MCF 10A (cell line): Measurements from ENCODE around the gene NAA25. TPM values are rescaled to one million over a fixed set of nuclear protein-coding genes. Genes with fewer than 3 reads are reported as not detected.
A peak's percentile ranks its signal among the peaks of the same experiment; 100 is the strongest.
"Not testable (repeated sequence)": the region's sequence is repeated elsewhere in the genome, so short reads cannot be mapped to it uniquely, and the experiment has no call there.

Experiments used
- BruUV-seq: library from RNA; stranded (reverse); fragments of 400-500 nt; replicated peaks from 2 replicates; lab custom pipeline; 2021; lab: Mats Ljungman, UMichigan
- CTCF ChIA-PET: fragments of 300-600 bp; sonication (Branson Sonifier 250); formaldehyde crosslinking; extraction: SDS; loops from one replicate; lab custom pipeline; 2021; ENCODE audit warnings: antibody characterized with exemption, inconsistent platforms; lab: Yijun Ruan, JAX
- POLR2A ChIA-PET: fragments of 300-600, 350-650 bp; sonication (Branson Sonifier 250); formaldehyde crosslinking; extraction: SDS; loops from one replicate; lab custom pipeline; 2020; ENCODE audit warnings: antibody characterized with exemption, inconsistent platforms; lab: Yijun Ruan, JAX
- DNase-seq: peaks from one replicate; pipeline ENCODE4 v3.0.0-alpha.2; 2018; ENCODE audit not compliant: unreplicated experiment
- H3K27ac Mint-ChIP-seq: one replicate; pipeline ENCODE4 v1.8.0; 2022; ENCODE audit warnings: mild to moderate bottlenecking, low read depth, mixed read lengths; ENCODE audit not compliant: unreplicated experiment
- H3K27me3 Mint-ChIP-seq: one replicate; pipeline ENCODE4 v1.8.0; 2022; ENCODE audit warnings: mixed read lengths; ENCODE audit not compliant: insufficient read depth, unreplicated experiment
- H3K36me3 Mint-ChIP-seq: one replicate; pipeline ENCODE4 v1.8.0; 2022; ENCODE audit warnings: mild to moderate bottlenecking, moderate library complexity, mixed read lengths; ENCODE audit not compliant: insufficient read depth, unreplicated experiment
- H3K4me1 Mint-ChIP-seq: one replicate; pipeline ENCODE4 v1.8.0; 2022; ENCODE audit warnings: mixed read lengths; ENCODE audit not compliant: insufficient read depth, unreplicated experiment
- H3K4me3 Mint-ChIP-seq: one replicate; pipeline ENCODE4 v1.8.0; 2022; ENCODE audit warnings: mild to moderate bottlenecking, moderate library complexity, mixed read lengths; ENCODE audit not compliant: unreplicated experiment
- H3K9me3 Mint-ChIP-seq: one replicate; pipeline ENCODE4 v1.8.0; 2022; ENCODE audit warnings: mixed read lengths; ENCODE audit not compliant: unreplicated experiment
- intact Hi-C: fragments of 100-400 bp; cut with micrococcal nuclease; formaldehyde crosslinking; loops from 2 replicates; pipeline ENCODE4 v1.14.1; 2022
- total RNA-seq: library from RNA; stranded (reverse); gene quantifications from 2 replicates; pipeline ENCODE4 v1.2.3, GENCODE V29; 2022
- TF ChIP-seq, protein P1 (sequence below): fragments of 200-600 bp; IDR thresholded peaks from one replicate; pipeline ENCODE4 v1.8.0; 2022; ENCODE audit warnings: antibody characterized with exemption, mild to moderate bottlenecking; ENCODE audit not compliant: unreplicated experiment

Gene NAA25
- total RNA-seq, 1 experiment from 2014 or later: 39.2 TPM

DNA sequence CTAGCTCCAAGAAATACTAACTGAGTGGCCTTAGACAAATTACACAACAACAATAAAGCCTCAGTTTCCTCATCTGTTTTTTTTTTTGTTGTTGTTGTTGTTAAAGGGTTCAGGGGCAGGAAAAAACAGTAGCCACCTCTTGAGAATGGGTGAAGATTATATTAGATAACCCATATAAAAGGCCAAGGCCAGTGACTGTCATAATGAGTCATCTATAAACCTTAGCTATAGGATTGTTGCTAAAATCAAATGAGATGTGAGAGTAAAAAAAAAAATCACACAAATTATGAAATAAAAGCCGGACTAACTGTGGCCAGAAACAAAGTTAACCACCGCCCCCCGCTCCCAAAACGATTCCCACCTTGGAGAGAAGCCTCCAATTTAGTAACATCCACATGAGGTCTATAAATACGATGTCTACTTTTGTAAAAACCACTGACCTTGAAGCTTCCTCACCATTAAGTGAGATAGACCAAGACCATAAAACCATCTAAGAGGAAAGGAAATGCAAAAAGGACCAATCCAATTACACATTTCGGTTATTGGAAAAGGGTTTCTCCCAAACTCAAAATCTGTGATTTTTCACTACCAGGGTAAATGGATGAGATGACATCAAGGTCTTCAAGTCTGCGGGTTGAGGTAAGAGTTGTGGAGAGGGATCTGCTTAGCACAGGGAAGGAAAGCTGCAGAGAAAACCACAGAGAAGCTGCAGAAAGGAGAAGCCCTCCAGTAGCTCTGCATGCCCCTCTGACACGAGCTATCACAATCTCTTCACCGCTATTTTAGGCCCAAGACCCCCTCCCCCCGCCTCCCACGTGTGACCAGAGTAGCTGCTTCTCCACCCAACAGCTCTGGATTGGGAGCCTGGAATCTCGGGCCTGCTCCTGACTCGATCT is 1.0 kb downstream of the NAA25 start:
- peak; percentile 35 for DNase-seq
- ChIA-PET CTCF (interaction anchor here (0.6 to 2.4 kb wide), 8 partner anchors 11 to 280 kb away, joined by 3 to 7 read pairs (median 3); partner anchors contain the start of gene TRAFD1), POLR2A (interaction anchor here (0.6 to 13.8 kb wide), 21 partner anchors 8 to 1054 kb away, joined by 3 to 530 read pairs (median 3); partner anchors contain the start of genes ERP29, MAPKAPK5, TMEM116 and TRAFD1)
- Mint-ChIP-seq H3K4me1 (peaks cover 25% of the 10 kb centered on the region), H3K27ac (peak overlapping the region; percentile 90), H3K4me3 (peak overlapping the region; percentile 93), H3K9me3 (no peaks in the 10 kb centered on the region), H3K27me3 (no peaks in the 10 kb centered on the region), H3K36me3 (peaks cover 35% of the 10 kb centered on the region)
- TF ChIP-seq, protein P1, sequence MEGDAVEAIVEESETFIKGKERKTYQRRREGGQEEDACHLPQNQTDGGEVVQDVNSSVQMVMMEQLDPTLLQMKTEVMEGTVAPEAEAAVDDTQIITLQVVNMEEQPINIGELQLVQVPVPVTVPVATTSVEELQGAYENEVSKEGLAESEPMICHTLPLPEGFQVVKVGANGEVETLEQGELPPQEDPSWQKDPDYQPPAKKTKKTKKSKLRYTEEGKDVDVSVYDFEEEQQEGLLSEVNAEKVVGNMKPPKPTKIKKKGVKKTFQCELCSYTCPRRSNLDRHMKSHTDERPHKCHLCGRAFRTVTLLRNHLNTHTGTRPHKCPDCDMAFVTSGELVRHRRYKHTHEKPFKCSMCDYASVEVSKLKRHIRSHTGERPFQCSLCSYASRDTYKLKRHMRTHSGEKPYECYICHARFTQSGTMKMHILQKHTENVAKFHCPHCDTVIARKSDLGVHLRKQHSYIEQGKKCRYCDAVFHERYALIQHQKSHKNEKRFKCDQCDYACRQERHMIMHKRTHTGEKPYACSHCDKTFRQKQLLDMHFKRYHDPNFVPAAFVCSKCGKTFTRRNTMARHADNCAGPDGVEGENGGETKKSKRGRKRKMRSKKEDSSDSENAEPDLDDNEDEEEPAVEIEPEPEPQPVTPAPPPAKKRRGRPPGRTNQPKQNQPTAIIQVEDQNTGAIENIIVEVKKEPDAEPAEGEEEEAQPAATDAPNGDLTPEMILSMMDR: no peak
- BruUV-seq: TSS peak; percentile 33
- intact Hi-C loops: no loop called here

DNA sequence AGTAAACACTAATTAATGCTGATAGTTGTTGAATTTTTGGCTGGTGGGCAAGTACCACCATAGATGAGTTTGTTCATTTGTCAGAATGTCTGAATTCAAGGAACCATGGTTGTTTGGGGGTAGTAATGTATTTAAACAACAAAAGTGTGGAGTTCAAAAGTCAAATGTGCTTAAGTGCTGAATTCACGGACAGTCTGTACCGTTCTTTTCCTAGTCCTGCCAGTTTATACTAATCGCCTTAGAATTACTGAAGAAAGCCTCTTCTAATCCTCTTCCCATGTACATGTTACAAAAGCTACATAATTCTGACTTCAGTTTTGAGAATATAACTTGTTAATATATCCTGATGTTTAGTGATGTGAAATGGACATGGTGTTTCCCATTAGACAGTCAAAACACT is 2.7 kb downstream of the NAA25 start:
- Mint-ChIP-seq H3K27ac (no peak overlapping the region), H3K4me1 (peaks cover 20% of the 10 kb centered on the region), H3K27me3 (no peaks in the 10 kb centered on the region), H3K36me3 (peaks cover 49% of the 10 kb centered on the region), H3K9me3 (no peaks in the 10 kb centered on the region), H3K4me3 (no peak overlapping the region)
- BruUV-seq: no TSS peak
- ChIA-PET CTCF (no interaction called here), POLR2A (interaction anchor here (4.6 to 13.8 kb wide), 2 partner anchors 8 to 20 kb away, joined by 33 to 530 read pairs; partner anchors contain the start of gene TRAFD1)
- DNase-seq: no peak
- intact Hi-C loops: no loop called here
- TF ChIP-seq, protein P1: no peak

DNA sequence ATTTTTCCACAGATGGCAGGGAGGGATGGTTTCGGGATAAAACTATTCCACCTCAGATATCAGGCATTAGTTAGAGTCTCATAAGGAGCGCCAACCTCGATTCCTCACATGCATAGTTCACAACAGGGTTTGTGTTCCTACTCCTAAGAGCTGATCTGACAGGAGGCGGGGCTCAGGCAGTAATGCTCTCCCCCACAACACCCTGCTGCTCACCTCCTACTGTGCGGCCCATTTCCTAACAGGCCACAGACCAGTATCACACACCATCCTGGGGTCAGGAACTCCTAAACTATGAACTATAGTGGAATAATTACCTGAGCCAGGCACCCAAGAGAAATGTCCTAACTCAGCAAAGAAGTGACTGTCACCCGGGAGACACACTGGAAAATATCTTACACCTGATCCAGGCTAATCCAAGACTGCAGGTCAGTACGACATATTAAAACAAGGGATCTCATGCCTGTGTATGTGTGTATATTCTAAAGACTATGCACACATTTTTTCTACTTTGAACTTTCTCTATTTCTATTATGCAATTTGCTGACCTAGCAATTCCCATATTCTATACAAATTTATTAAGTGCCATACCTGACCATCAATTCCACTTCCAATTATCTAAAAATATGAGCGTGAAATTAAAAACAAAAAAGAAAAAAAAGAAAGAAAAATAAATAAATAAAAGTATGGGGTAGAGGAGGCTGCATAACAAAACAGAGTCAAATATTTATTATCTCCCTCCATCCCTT is 4.7 kb downstream of the NAA25 start:
- no peak overlapping the region for H3K27ac Mint-ChIP-seq
- no peak for DNase-seq
- ChIA-PET CTCF (no interaction called here), POLR2A (no interaction called here)
- intact Hi-C loops: no loop called here
- H3K9me3 Mint-ChIP-seq: no peaks in the 10 kb centered on the region
- BruUV-seq: no TSS peak
- no peak overlapping the region for H3K4me3 Mint-ChIP-seq
- H3K27me3 Mint-ChIP-seq: no peaks in the 10 kb centered on the region
- H3K4me1 Mint-ChIP-seq: peaks cover 22% of the 10 kb centered on the region
- H3K36me3 Mint-ChIP-seq: peaks cover 68% of the 10 kb centered on the region
- TF ChIP-seq, protein P1: no peak

DNA sequence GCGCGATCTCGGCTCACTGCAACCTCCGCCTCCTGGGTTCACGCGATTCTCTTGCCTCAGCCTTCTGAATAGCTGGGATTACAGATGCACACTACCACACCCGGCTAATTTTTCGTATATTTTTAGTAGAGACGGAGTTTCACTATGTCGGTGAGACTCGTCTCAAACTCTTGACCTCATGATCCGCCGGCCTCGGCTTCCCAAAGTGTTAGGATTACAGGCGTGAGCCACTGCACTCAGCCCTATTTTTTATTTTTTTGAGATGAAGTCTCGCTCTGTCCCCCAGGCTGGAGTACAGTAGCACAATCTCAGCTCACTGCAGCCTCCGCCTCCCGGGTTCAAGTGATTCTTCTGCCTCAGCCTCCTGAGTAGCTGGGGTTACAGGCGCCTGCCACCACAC is 5.8 kb downstream of the NAA25 start:
- POLR2A ChIA-PET: interaction anchor here (0.6 to 1.1 kb wide), 3 partner anchors 12 to 88 kb away, joined by 3 read pairs; no protein-coding TSS in a partner anchor
- H3K9me3 Mint-ChIP-seq, H3K4me3 Mint-ChIP-seq, intact Hi-C loops, DNase-seq, H3K27me3 Mint-ChIP-seq, H3K27ac Mint-ChIP-seq, BruUV-seq: not testable (repeated sequence)
- Mint-ChIP-seq H3K4me1 (peaks cover 22% of the 10 kb centered on the region), H3K36me3 (peaks cover 79% of the 10 kb centered on the region)
- CTCF ChIA-PET: interaction anchor here (0.6 to 0.8 kb wide), 2 partner anchors 13 to 287 kb away, joined by 3 read pairs; no protein-coding TSS in a partner anchor
